Measurements from ENCODE around the gene MPHOSPH9.
A peak's percentile ranks its signal among the peaks of the same experiment; 100 is the strongest.

The MPHOSPH9 gene

GRCh38 chr12:123160801-123161487, 72.0 kb downstream of the MPHOSPH9 start:
- H3K4me3 ChIP-seq (ENCODE audit: control insufficient read depth, low read depth, low read length) = no peak overlapping the region
- DNase-seq (ENCODE audit: low read depth) = no peak
- TF ChIP-seq CTCF (conservative IDR thresholded peaks at IDR 0.05; ENCODE audit: control insufficient read depth, insufficient read depth, low read depth, low read length) = no peak

- no peak for DNase-seq (ENCODE audit: low read depth)
- no peak for TF ChIP-seq CTCF (conservative IDR thresholded peaks at IDR 0.05; ENCODE audit: control insufficient read depth, insufficient read depth, low read depth, low read length)
- H3K4me3 ChIP-seq (ENCODE audit: control insufficient read depth, low read depth, low read length) = no peak overlapping the region
Observed at GRCh38 chr12:123153906-123154305, 79.0 kb downstream of the MPHOSPH9 start.

- DNase-seq (ENCODE audit: low read depth) = no peak
- no peak for TF ChIP-seq CTCF (conservative IDR thresholded peaks at IDR 0.05; ENCODE audit: control insufficient read depth, insufficient read depth, low read depth, low read length)
Observed at GRCh38 chr12:123152833-123153232, 80.1 kb downstream of the MPHOSPH9 start.

GRCh38 chr12:123151457-123152454, 81.2 kb downstream of the MPHOSPH9 start:
- peak overlapping the region; percentile 46 for H3K4me3 ChIP-seq (ENCODE audit: control insufficient read depth, low read depth, low read length)
- no peak for TF ChIP-seq CTCF (conservative IDR thresholded peaks at IDR 0.05; ENCODE audit: control insufficient read depth, insufficient read depth, low read depth, low read length)
- no peak for DNase-seq (ENCODE audit: low read depth)

More at GRCh38 chr12:123152833-123153232, 80.1 kb downstream of the MPHOSPH9 start:
- no peak overlapping the region for H3K4me3 ChIP-seq (ENCODE audit: control insufficient read depth, low read depth, low read length)

GRCh38 chr12:123150744-123151456, 82.0 kb downstream of the MPHOSPH9 start, which contains the start of gene PITPNM2:
Gene PITPNM2 (minus strand): TSS chr12:123151090. CDS start chr12:123034590, 116,500 bp downstream.
- H3K4me3 ChIP-seq (ENCODE audit: control insufficient read depth, low read depth, low read length) = peak within 1 kb of the TSS; percentile 53
- TF ChIP-seq CTCF (conservative IDR thresholded peaks at IDR 0.05; ENCODE audit: control insufficient read depth, insufficient read depth, low read depth, low read length) = no peak
- peak; percentile 35 for DNase-seq (ENCODE audit: low read depth)

GRCh38 chr12:123150275-123150743, 82.6 kb downstream of the MPHOSPH9 start:
- DNase-seq (ENCODE audit: low read depth) = no peak
- TF ChIP-seq CTCF (conservative IDR thresholded peaks at IDR 0.05; ENCODE audit: control insufficient read depth, insufficient read depth, low read depth, low read length) = no peak
- peak overlapping the region; percentile 53 for H3K4me3 ChIP-seq (ENCODE audit: control insufficient read depth, low read depth, low read length)
